ENCODE measurements around the gene EMC10. TPM values are rescaled to one million over a fixed set of nuclear protein-coding genes. Genes with fewer than 3 reads are reported as not detected.
A peak's percentile ranks its signal among the peaks of the same experiment; 100 is the strongest.

EMC10 gene
- total RNA-seq, 1 donor from 2014 or later, result 103 TPM

- Histone ChIP-seq H3K36me3 (no peaks in the 10 kb centered on the region), H3K27me3 (no peaks in the 10 kb centered on the region), H3K9me3 (no peaks in the 10 kb centered on the region), H3K27ac (no peak overlapping the region), H3K4me1 (no peaks in the 10 kb centered on the region), H3K4me3 (no peak overlapping the region)
- intact Hi-C loops (cut with DNase I), result no loop called here
- no peak for TF ChIP-seq CTCF (IDR thresholded peaks at IDR 0.05)
- DNase-seq (no peak), ATAC-seq (peak; percentile 32)
Measured at GRCh38 chr19:50501568-50502475, 25.5 kb downstream of the EMC10 start.

GRCh38 chr19:50505856-50506611 lies 29.7 kb downstream of the EMC10 start:
- intact Hi-C loops (cut with DNase I), result no loop called here
- H3K9me3 ChIP-seq, result no peaks in the 10 kb centered on the region
- no peaks in the 10 kb centered on the region for H3K36me3 ChIP-seq
- H3K27me3 ChIP-seq, result no peaks in the 10 kb centered on the region
- peaks cover 9% of the 10 kb centered on the region for H3K4me1 ChIP-seq
- H3K27ac ChIP-seq, result no peak overlapping the region
- no peak for TF ChIP-seq CTCF (IDR thresholded peaks at IDR 0.05)
- no peak overlapping the region for H3K4me3 ChIP-seq
- DNase-seq, result peak; percentile 66
- ATAC-seq, result no peak

- no peak for ATAC-seq
- intact Hi-C loops (cut with DNase I), result no loop called here
- Histone ChIP-seq H3K27ac (no peak overlapping the region), H3K36me3 (no peaks in the 10 kb centered on the region), H3K27me3 (no peaks in the 10 kb centered on the region), H3K4me3 (no peak overlapping the region), H3K9me3 (no peaks in the 10 kb centered on the region), H3K4me1 (peaks cover 9% of the 10 kb centered on the region)
- no peak for TF ChIP-seq CTCF (IDR thresholded peaks at IDR 0.05)
- DNase-seq, result no peak
Measured at GRCh38 chr19:50506700-50507099, 30.4 kb downstream of the EMC10 start.

- intact Hi-C loops (cut with DNase I), result no loop called here
- H3K27me3 ChIP-seq, result no peaks in the 10 kb centered on the region
- no peak overlapping the region for H3K27ac ChIP-seq
- no peaks in the 10 kb centered on the region for H3K36me3 ChIP-seq
- no peak overlapping the region for H3K4me3 ChIP-seq
- ATAC-seq, result no peak
- TF ChIP-seq CTCF (IDR thresholded peaks at IDR 0.05), result no peak
- H3K4me1 ChIP-seq, result peaks cover 9% of the 10 kb centered on the region
- H3K9me3 ChIP-seq, result no peaks in the 10 kb centered on the region
- no peak for DNase-seq
Measured at GRCh38 chr19:50507376-50507775, 31.1 kb downstream of the EMC10 start.

GRCh38 chr19:50508843-50509190 lies 32.5 kb downstream of the EMC10 start:
- DNase-seq (no peak), ATAC-seq (no peak)
- H3K4me1 ChIP-seq, result peaks cover 9% of the 10 kb centered on the region
- no peaks in the 10 kb centered on the region for H3K9me3 ChIP-seq
- no peak overlapping the region for H3K4me3 ChIP-seq
- intact Hi-C loops (cut with DNase I), result no loop called here
- no peak for TF ChIP-seq CTCF (IDR thresholded peaks at IDR 0.05)
- no peaks in the 10 kb centered on the region for H3K36me3 ChIP-seq
- no peaks in the 10 kb centered on the region for H3K27me3 ChIP-seq
- no peak overlapping the region for H3K27ac ChIP-seq

All from upper lobe of right lung (tissue), 1 donor.